Stimulated activated CD4-positive, alpha-beta T cell treated with anti-CD3 and anti-CD28 coated beads, TNF-alpha, amount 100 ng/mL, for 4 hours (primary cell): ENCODE data around the gene MLLT1.

Experiments used
- DNase-seq, 3 experiments: peaks; one replicate each; pipeline ENCODE4 v3.0.0-alpha.2; 2020; ENCODE audit warnings: low read depth in 3 of 3

Gene MLLT1

GRCh38 chr19:6221878-6222746 is 57.7 kb downstream of the MLLT1 start:
- no peak for DNase-seq

- no peak for DNase-seq
Observed at GRCh38 chr19:6221220-6221877, 58.4 kb downstream of the MLLT1 start.

GRCh38 chr19:6220385-6221191 is 59.2 kb downstream of the MLLT1 start:
- no peak for DNase-seq

- no peak for DNase-seq
Observed at GRCh38 chr19:6219586-6220290, 60.0 kb downstream of the MLLT1 start.

GRCh38 chr19:6219147-6219525 is 60.6 kb downstream of the MLLT1 start:
- DNase-seq = no peak

GRCh38 chr19:6218491-6219146 is 61.2 kb downstream of the MLLT1 start:
- peak; percentile 63 to 71 (median 71) for DNase-seq

GRCh38 chr19:6217752-6218334 is 61.9 kb downstream of the MLLT1 start:
- DNase-seq = no peak

GRCh38 chr19:6216996-6217751 is 62.6 kb downstream of the MLLT1 start:
- DNase-seq = no peak

- no peak for DNase-seq
Observed at GRCh38 chr19:6216236-6216995, 63.4 kb downstream of the MLLT1 start.

- no peak for DNase-seq
Observed at GRCh38 chr19:6215701-6216235, 64.0 kb downstream of the MLLT1 start.

GRCh38 chr19:6214881-6215541 is 64.8 kb downstream of the MLLT1 start:
- DNase-seq = no peak

GRCh38 chr19:6213696-6214641 is 65.8 kb downstream of the MLLT1 start:
- no peak for DNase-seq

GRCh38 chr19:6213266-6213595 is 66.5 kb downstream of the MLLT1 start:
- no peak for DNase-seq

- no peak for DNase-seq
Observed at GRCh38 chr19:6212403-6213265, 67.1 kb downstream of the MLLT1 start.

GRCh38 chr19:6211632-6212402 is 68.0 kb downstream of the MLLT1 start:
- DNase-seq = no peak
